SK-N-SH (cell line): Measurements from ENCODE around the gene PLA2G3.

Experiments
- CTCF ChIP-seq: fragments of 200-600 bp; sonication (generic); IDR thresholded peaks from 2 replicates; pipeline ENCODE4 v1.6.1; 2017; ENCODE audit warnings: antibody characterized with exemption, mild to moderate bottlenecking, moderate library complexity
- TAF1 ChIP-seq: IDR thresholded peaks from 2 replicates; pipeline ENCODE4 v1.6.1; 2012; ENCODE audit warnings: low read depth, mild to moderate bottlenecking, low read length, moderate library complexity, borderline replicate concordance
- YY1 ChIP-seq: IDR thresholded peaks from 2 replicates; pipeline ENCODE4 v1.4.0; 2012; ENCODE audit warnings: low read depth, mild to moderate bottlenecking

- no peak for TF ChIP-seq TAF1
- TF ChIP-seq YY1 = no peak
- TF ChIP-seq CTCF = no peak
Observed at GRCh38 chr22:31160328-31160978, 20.1 kb upstream of the PLA2G3 start.
